ENCODE measurements around the gene IGFL2. TPM values are rescaled to one million over a fixed set of nuclear protein-coding genes. Genes with fewer than 3 reads are reported as not detected.
"Not testable (repeated sequence)": the region's sequence is repeated elsewhere in the genome, so short reads cannot be mapped to it uniquely, and the experiment has no call there.

IGFL2 gene
- polyA plus RNA-seq, 10 donors = 3.0 to 5.7 TPM; not detected in 8

DNA sequence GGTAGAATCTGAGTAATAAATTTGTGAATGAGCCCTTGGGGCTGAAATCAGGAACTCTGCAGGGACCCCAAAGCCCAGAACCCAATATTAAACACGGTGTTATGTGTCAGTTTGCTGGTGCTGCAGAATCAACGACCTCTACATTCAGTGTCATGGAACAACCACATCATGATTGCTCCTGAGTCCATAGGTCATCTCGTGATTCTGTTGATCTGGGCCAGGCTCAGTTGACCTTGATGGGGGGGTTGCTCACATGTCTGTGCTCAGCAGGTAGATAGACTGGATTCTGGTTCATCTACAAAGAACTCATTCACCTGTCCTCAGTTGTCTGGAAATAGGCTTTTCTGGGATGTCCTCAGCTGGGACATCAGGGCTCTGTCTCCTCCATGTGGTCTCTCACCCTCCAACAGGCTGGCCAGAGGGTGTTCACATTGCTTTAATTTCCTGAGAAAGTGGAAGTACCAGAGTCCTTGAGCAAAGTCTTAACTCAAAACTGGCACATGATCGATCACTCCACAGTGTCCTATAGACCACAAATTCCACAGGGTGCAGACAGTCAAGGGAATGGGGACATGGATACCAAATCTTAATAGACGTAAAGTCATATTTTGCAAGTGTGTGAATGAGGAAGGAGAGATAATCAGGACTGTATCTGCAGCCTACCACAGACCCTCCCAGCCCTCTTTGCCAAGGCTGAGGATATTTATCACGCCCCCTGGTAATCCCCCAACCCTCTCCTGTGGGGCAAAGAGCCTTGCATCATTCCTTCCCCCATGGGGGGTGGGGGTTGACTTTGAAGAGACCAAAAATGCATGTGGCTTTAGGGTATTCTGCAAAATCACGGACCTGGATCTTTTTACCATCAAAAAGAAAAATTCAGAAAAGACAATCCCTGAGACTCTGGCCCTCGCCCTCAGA is 42.2 kb downstream of the IGFL2 start:
- DNase-seq = no peak

GRCh38 chr19:46191356-46191755 is 43.3 kb downstream of the IGFL2 start:
- DNase-seq = no peak

DNA sequence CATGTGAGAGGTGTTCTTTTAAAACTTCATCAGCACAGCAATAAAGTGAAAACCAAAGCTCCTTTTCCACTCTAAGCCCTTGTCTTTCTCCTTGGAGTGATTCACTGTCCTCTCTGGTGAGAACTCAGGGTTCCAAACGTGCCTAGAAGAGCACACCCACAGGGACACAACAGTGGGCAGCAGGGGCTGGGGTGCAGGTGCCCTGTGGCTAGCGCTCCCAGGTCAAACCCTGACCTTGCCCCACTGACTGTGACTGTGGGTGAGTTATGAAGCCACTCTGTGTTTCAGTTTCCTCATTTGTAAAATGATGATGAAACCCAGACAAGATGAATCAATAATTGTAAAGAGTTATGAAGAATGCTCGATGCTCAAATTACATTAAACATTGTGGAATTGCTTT is 43.9 kb downstream of the IGFL2 start:
- DNase-seq = no peak

GRCh38 chr19:46192626-46192991 is 44.6 kb downstream of the IGFL2 start:
- DNase-seq = not testable (repeated sequence)

GRCh38 chr19:46192992-46193650 is 45.1 kb downstream of the IGFL2 start:
- DNase-seq = peak in 1 of 3 donors; percentile 41

DNA sequence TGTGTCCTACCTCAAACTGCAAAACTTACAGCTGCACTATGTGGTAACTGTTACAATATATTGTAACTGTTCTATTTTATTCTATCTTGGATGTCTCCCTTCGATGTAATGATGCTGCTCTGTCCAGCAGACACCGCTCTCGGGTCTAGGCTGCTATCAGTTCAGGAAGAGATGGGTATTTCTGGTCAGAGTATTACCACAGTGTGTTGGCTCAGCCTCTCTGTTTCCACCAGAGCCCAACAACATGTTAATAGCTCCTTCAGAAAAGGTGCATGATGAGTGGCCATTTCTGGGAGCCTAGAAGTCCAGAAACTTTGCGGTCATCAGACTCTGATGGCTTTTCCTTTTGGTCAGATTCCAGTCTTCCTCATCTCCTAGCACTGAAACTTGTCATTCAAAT is 45.6 kb downstream of the IGFL2 start:
- no peak for DNase-seq

GRCh38 chr19:46195104-46195503 is 47.1 kb downstream of the IGFL2 start:
- no peak for DNase-seq

DNA sequence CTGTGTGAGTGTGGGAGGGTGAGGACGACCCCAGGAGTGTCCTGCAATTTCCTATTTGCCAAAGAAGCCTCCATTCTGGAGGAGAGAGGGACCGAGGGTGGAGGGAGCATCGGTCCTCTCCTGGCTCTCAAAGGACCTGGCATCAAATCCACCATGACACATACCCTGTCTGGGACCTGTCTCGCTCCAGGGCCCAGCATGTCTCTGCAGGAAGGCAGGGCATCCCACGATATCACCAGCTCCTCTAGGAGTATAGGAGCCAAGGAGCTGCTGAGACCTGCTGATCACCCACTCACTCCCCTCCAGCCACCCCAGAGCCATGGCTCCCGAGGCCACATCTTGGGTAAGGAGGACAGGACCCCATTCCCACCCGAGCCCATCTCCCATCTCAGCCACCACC is 47.9 kb downstream of the IGFL2 start:
- not testable (repeated sequence) for DNase-seq

- no peak for DNase-seq
Measured at GRCh38 chr19:46196410-46197124, 48.5 kb downstream of the IGFL2 start.

GRCh38 chr19:46197314-46198070 is 49.5 kb downstream of the IGFL2 start:
- DNase-seq = no peak

- no peak for DNase-seq
Measured at GRCh38 chr19:46198756-46199155, 50.7 kb downstream of the IGFL2 start.

DNA sequence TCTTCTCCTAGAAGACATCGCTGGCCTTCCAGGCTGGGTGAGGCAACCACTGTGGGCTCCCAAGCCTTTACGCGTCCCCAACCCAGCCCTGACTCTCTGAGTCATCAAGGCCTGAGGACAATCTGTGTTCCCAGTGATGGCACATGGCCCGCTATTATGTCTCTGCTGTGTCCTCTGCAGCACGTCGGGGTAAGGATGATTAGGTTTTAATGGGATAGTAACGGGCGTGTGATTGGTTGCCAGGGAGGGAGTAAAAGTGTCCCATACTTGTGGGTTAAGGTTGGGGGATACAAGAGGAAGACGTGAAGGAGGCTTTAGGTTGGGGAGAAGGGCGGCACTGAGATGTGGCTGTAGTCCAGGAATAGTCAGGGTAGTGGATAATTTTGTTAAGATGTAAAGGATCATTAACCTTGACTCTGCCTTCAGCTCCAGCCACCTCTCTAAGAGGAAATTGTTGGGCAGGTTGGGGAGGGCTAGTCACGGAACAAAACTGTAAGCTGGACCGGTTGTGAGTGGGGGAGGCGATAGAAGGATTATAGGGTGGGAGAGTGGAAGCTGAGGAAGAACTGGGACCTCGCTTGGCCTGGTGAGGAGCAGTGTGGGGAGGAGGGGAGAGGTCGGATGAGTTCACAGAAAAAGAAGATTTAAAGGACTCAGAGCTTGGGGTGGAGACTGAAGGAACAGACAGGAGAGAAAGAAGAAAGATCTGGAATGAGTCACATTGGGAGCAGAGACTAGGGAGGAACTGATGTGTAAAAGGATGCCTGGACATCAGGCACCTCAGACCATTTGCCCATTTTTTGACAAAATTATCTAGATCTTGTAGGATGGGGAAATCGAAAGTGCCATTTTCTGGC is 53.6 kb downstream of the IGFL2 start:
- DNase-seq = no peak

DNA sequence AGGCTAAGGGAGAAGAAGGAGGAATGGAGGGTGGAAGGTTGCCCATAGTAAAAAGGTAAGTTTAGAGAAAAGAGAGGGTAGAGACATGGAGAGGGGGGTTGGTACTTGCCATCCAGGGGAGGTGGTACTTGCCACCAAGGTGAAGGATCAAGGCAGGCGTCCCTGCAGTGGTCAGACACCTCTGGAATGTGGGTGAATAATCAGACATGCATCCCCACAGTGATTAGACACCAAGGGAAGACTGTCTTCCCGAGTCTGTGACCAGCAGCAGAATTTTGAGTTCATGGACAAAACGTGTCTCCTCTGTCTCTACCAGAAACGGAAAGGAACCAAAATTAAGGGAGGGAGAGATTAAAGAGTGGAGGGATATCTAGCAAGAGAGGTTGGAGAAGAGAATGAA is 54.4 kb downstream of the IGFL2 start:
- DNase-seq = no peak

DNA sequence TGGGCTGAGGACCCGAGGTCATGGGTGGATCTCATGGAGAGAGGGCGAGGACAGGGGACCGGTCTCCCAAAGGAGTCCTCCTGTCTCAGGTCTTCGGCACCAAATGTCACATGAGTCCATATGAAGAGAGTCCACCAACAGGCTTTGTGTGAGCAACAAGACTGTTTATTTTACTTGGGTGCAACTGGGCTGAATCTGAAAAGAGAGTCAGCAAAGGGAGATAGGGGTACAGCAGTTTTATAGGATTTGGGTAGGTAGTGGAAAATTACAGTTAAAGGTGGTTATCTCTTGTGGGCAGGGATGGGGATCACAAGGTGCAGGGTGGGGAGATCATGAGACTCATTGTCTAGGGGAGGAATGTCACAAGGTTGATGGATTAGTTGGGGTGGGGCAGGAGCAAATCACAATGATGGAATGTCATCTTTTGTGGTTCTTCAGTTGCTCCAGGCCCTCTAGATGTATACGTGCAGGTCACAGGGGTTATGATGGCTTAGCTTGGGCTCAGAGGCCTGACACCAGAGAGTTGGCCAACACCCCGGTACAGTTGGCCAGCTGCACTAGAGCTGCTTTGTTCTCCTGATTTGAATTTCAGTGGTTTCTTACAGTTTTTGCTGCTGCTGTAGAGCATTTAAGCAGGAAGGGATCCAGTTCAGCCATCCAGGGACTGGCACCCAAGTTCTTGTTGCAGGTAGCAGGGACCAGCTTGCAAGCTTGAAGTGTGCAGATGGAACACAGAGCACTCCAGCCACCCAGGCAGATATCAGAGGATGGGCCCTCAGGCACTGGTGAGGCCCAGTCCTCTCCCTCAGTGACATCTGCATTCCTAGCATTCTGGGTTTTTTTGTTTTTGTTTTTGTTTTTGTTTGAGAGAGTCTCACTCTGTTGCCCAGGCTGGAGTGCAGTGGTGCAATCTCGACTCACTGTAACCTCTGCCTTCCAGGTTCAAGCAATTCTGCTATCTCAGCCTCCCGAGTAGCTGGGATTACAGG is 55.1 kb downstream of the IGFL2 start:
- DNase-seq = no peak

DNA sequence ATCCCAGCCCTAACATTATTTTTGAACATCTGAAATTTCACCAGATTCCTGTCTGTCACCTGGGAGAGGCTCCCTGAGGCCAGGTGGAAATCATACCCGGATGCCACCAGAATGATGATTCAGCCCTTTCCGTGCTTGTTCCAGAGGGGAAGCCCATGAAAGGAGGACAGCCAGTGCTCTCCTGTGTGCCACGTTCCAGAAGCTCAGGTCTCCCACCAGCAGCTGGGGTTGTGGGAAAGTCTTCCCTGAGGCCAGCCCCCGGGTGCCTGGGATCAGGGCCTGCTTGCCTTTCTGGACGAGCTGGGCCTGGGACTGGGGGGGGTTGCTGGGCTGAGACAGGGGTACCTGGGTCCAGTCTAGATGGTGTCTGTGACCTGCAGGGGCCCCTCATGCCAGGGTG is 56.0 kb downstream of the IGFL2 start:
- no peak for DNase-seq

DNA sequence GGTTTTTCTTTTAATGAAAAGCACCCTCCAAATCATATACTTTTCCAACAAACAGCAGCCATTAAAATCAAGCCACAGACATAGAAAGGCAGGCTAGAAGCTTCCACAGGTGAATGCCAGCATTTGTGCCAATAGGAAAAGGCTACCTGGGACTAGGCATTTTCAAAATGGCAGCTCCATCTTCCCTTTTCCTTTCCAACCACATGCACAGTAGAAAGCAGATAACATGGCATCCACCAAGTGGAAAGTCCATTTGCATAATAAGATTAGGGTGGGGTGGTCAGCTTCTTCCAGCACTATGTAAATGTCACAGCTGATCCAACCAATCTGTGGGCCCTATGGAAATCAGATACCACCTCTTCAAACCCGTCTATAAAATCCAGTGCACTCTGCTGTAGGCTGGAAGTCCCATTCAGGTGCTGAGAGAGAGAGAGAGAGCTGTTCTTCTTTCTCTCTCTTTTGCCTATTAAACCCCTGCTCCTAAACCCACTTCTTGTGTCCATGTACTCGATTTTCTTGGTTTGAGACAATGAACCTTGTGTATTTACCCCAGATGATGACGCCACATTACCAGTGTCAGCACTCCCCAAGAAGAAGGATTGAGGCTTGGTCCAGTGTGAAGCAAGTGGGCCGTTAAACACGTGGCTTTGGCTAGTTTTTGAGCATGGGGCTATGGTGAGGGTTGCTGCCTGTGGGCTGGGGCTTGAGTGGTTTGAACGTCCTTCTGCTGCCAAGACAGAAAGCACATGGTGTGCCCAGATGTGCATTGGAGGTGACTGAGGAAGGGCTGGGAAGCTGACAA is 57.3 kb downstream of the IGFL2 start:
- no peak for DNase-seq

DNA sequence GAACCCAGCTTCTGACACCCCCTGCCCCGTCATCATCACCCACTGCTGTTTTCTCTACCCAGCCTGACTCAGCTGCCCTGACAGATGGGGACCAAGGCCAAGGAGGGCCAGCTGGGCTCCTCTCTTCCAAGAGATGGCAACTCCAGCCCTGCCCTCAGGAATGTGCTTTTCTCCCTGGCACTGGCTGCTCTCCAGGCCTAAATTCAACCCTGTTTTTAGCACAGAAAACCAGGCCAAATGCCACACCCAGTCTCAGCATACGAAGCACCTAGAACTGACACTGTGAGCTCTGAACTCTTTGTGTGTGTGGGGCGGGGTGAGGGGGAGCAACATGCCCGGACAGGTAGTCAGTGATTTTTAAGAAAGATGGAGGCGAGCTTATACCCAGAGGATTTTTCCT is 58.1 kb downstream of the IGFL2 start:
- DNase-seq = peak; percentile 31 to 43 (median 39)

GRCh38 chr19:46206682-46207081 is 58.6 kb downstream of the IGFL2 start:
- DNase-seq = no peak

- DNase-seq = not testable (repeated sequence)
Measured at GRCh38 chr19:46207858-46208257, 59.8 kb downstream of the IGFL2 start.

Measured in muscle of back (tissue), 11 donors.